H9 (cell line): ENCODE results near the gene EPYC. TPM values are rescaled to one million over a fixed set of nuclear protein-coding genes. Genes with fewer than 3 reads are reported as not detected.
"Not testable (repeated sequence)": the region's sequence is repeated elsewhere in the genome, so short reads cannot be mapped to it uniquely, and the experiment has no call there.

ENCODE experiments used
- DNase-seq: peaks from one replicate; pipeline ENCODE4 v3.0.0-alpha.2; 2017
- H2AFZ ChIP-seq: one replicate; pipeline ENCODE4 v1.6.1; 2013; ENCODE audit warnings: mild to moderate bottlenecking, low read length, control low read depth, moderate library complexity
- H2AK5ac ChIP-seq: 2 replicates; pipeline ENCODE4 v1.6.1; 2013; ENCODE audit warnings: low read length, control low read depth, mixed read lengths; ENCODE audit not compliant: insufficient read length
- H2BK120ac ChIP-seq: one replicate; pipeline ENCODE4 v1.6.1; 2013; ENCODE audit warnings: low read depth, mild to moderate bottlenecking, low read length, control low read depth, inconsistent platforms; ENCODE audit not compliant: poor library complexity, severe bottlenecking
- H2BK12ac ChIP-seq: 2 replicates; pipeline ENCODE4 v1.6.1; 2013; ENCODE audit warnings: low read length, control low read depth, mixed read lengths, low read depth; ENCODE audit not compliant: insufficient read length
- H2BK15ac ChIP-seq: 2 replicates; pipeline ENCODE4 v1.6.1; 2013; ENCODE audit warnings: low read depth, low read length, control low read depth
- H2BK20ac ChIP-seq: one replicate; pipeline ENCODE4 v1.6.1; 2013; ENCODE audit warnings: low read depth, mild to moderate bottlenecking, low read length, control low read depth, inconsistent platforms; ENCODE audit not compliant: poor library complexity, severe bottlenecking
- H2BK5ac ChIP-seq: 2 replicates; pipeline ENCODE4 v1.6.1; 2013; ENCODE audit warnings: low read length, control low read depth, mixed read lengths; ENCODE audit not compliant: insufficient read length
- H3K14ac ChIP-seq: 2 replicates; pipeline ENCODE4 v1.6.1; 2013; ENCODE audit warnings: low read length, control low read depth; ENCODE audit not compliant: insufficient read depth
- H3K18ac ChIP-seq: 2 replicates; pipeline ENCODE4 v1.6.1; 2013; ENCODE audit warnings: low read depth, mild to moderate bottlenecking, mixed read lengths, low read length, control low read depth; ENCODE audit not compliant: insufficient read length
- H3K23ac ChIP-seq: 2 replicates; pipeline ENCODE4 v1.6.1; 2013; ENCODE audit warnings: low read length, control low read depth, mixed read lengths, low read depth; ENCODE audit not compliant: insufficient read length
- H3K23me2 ChIP-seq: 2 replicates; pipeline ENCODE4 v1.6.1; 2013; ENCODE audit warnings: low read depth, mild to moderate bottlenecking, mixed read lengths, low read length, control low read depth; ENCODE audit not compliant: insufficient read length, poor library complexity, severe bottlenecking
- H3K27ac ChIP-seq: 2 replicates; pipeline ENCODE4 v1.5.1; 2013; ENCODE audit warnings: low read length, control low read depth, mixed read lengths, low read depth; ENCODE audit not compliant: insufficient read length
- H3K27me3 ChIP-seq: 2 replicates; pipeline ENCODE4 v1.6.1; 2013; ENCODE audit warnings: low read length, control low read depth, inconsistent platforms; ENCODE audit not compliant: insufficient read depth
- H3K4ac ChIP-seq: 2 replicates; pipeline ENCODE4 v1.6.1; 2013; ENCODE audit warnings: low read depth, mild to moderate bottlenecking, control low read depth, inconsistent platforms, low read length, moderate library complexity
- H3K4me1 ChIP-seq: 2 replicates; pipeline ENCODE4 v1.6.1; 2013; ENCODE audit warnings: low read length, control low read depth, inconsistent platforms; ENCODE audit not compliant: insufficient read depth
- H3K4me2 ChIP-seq: 2 replicates; pipeline ENCODE4 v1.6.1; 2013; ENCODE audit warnings: low read length, control low read depth, mixed read lengths; ENCODE audit not compliant: insufficient read length, insufficient read depth
- H3K56ac ChIP-seq: 2 replicates; pipeline ENCODE4 v1.6.1; 2013; ENCODE audit warnings: low read depth, mild to moderate bottlenecking, mixed read lengths, low read length, control low read depth; ENCODE audit not compliant: insufficient read length
- H3K79me1 ChIP-seq: 2 replicates; pipeline ENCODE4 v1.6.1; 2013; ENCODE audit warnings: low read depth, mild to moderate bottlenecking, moderate library complexity, low read length, control low read depth, inconsistent platforms; ENCODE audit not compliant: insufficient read depth, poor library complexity, severe bottlenecking
- H3K79me2 ChIP-seq: 2 replicates; pipeline ENCODE4 v1.6.1; 2013; ENCODE audit warnings: low read length, control low read depth, inconsistent platforms; ENCODE audit not compliant: insufficient read depth
- H3K9ac ChIP-seq: 2 replicates; pipeline ENCODE4 v1.6.1; 2013; ENCODE audit warnings: low read length, control low read depth, mixed read lengths; ENCODE audit not compliant: insufficient read length; ENCODE audit errors: extremely low read depth
- H3K9me3 ChIP-seq: one replicate; pipeline ENCODE4 v1.6.1; 2013; ENCODE audit warnings: low read depth, low read length, inconsistent platforms; ENCODE audit not compliant: control insufficient read depth
- H3T11ph ChIP-seq: one replicate; pipeline ENCODE4 v1.6.1; 2013; ENCODE audit warnings: mild to moderate bottlenecking, low read length, control low read depth, inconsistent platforms
- H4K20me1 ChIP-seq: one replicate; pipeline ENCODE4 v1.6.1; 2013; ENCODE audit not compliant: control insufficient read depth, insufficient read length, insufficient read depth
- H4K5ac ChIP-seq: 2 replicates; pipeline ENCODE4 v1.6.1; 2013; ENCODE audit warnings: low read depth, mild to moderate bottlenecking, mixed read lengths, low read length, control low read depth; ENCODE audit not compliant: insufficient read length
- H4K8ac ChIP-seq: replicated peaks from 2 replicates; pipeline ENCODE4 v1.6.1; 2013; ENCODE audit warnings: low read length, control low read depth, mixed read lengths, low read depth; ENCODE audit not compliant: insufficient read length
- H4K91ac ChIP-seq: 2 replicates; pipeline ENCODE4 v1.6.1; 2013; ENCODE audit warnings: low read depth, mild to moderate bottlenecking, moderate library complexity, mixed read lengths, low read length, control low read depth; ENCODE audit not compliant: insufficient read length
- H3K27ac Mint-ChIP-seq, 3 experiments: 2 replicates in 2 of 3; 3 replicates in 1 of 3; pipeline ENCODE4 v1.8.0; 2020 to 2021; ENCODE audit warnings: mixed read lengths in 3 of 3, mild to moderate bottlenecking in 1 of 3, moderate library complexity in 1 of 3
- H3K27me3 Mint-ChIP-seq: 2 replicates; pipeline ENCODE4 v1.8.0; 2021; ENCODE audit warnings: low read depth, mild to moderate bottlenecking, moderate library complexity, mixed read lengths
- H3K36me3 Mint-ChIP-seq, 3 experiments: 2 replicates in 2 of 3; 3 replicates in 1 of 3; pipeline ENCODE4 v1.8.0; 2020 to 2021; ENCODE audit warnings: low read depth in 3 of 3, mixed read lengths in 3 of 3; ENCODE audit not compliant: insufficient read depth in 1 of 3
- H3K4me1 Mint-ChIP-seq, 2 experiments: 2 replicates each; pipeline ENCODE4 v1.8.0; 2020; ENCODE audit warnings: mixed read lengths in 2 of 2
- H3K4me3 Mint-ChIP-seq, 2 experiments: 2 replicates in 1 of 2; 3 replicates in 1 of 2; pipeline ENCODE4 v1.8.0; 2020 to 2021; ENCODE audit warnings: mild to moderate bottlenecking in 2 of 2, mixed read lengths in 2 of 2, moderate library complexity in 1 of 2
- H3K9me3 Mint-ChIP-seq, 2 experiments: 2 replicates in 1 of 2; 3 replicates in 1 of 2; pipeline ENCODE4 v1.8.0; 2020; ENCODE audit warnings: mild to moderate bottlenecking in 2 of 2, mixed read lengths in 2 of 2, moderate library complexity in 1 of 2
- WGBS: extraction: QIAGEN DNeasy Blood & Tissue Kit; methylation state at CpG from one replicate; pipeline ENCODE4 v1.1.7; 2013; ENCODE audit warnings: missing lambda C conversion rate, low lambda C conversion rate, mixed read lengths; ENCODE audit not compliant: insufficient read length; ENCODE audit errors: extremely low coverage; 5-methylcytosine and 5-hydroxymethylcytosine counted together
- total RNA-seq: library from RNA; stranded (reverse); gene quantifications from 2 replicates; pipeline ENCODE4 v1.2.1, GENCODE V29; 2021
- TF ChIP-seq, protein P1 (sequence below): fragments of 200-600 bp; sonication (generic); conservative IDR thresholded peaks from 3 replicates; pipeline ENCODE4 v1.8.0; 2021; ENCODE audit warnings: antibody characterized with exemption, mild to moderate bottlenecking

EPYC gene
- total RNA-seq, 1 experiment from 2014 or later, result not detected

DNA sequence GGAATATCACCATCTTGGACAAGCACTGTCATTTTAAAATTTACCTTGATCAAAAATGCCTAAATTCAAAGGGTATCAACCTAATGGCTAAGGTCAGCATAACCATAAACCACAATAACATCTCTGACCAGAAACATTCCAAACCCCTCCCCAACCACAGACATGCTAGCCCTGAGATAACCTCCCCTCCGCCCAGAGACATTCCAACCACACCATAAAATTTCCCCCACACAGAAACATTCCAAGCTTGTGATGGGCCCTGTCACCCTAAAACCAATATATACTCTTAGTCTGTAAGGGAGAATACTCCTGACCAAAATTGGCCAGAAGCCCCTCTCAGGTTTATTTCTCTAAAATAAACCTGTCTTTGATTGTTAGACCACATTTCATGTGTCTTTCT, 17.7 kb downstream of the EPYC start:
- Histone ChIP-seq H3K14ac (no peak overlapping the region), H2BK120ac (no peak overlapping the region), H3K27ac (no peak overlapping the region), H2BK12ac (no peak overlapping the region), H3K23ac (no peak overlapping the region), H2BK15ac (no peak overlapping the region), H3K79me1 (no peaks in the 10 kb centered on the region), H4K5ac (no peak overlapping the region), H2AK5ac (no peak overlapping the region), H3K4me2 (no peak overlapping the region), H3K4me1 (no peaks in the 10 kb centered on the region; the same call in 1 of the 2 replicates), H3K4ac (no peak overlapping the region), H3K9me3 (no peaks in the 10 kb centered on the region), H3T11ph (no peak overlapping the region), H2BK5ac (no peak overlapping the region), H3K27me3 (peaks cover 27% of the 10 kb centered on the region), H3K23me2 (no peaks in the 10 kb centered on the region), H4K8ac (no peak overlapping the region), H2BK20ac (no peak overlapping the region), H4K20me1 (no peaks in the 10 kb centered on the region), H3K56ac (no peak overlapping the region), H2AFZ (no peak overlapping the region), H3K9ac (no peak overlapping the region), H3K79me2 (no peaks in the 10 kb centered on the region), H3K18ac (no peak overlapping the region), H4K91ac (no peak overlapping the region)
- TF ChIP-seq, protein P1, sequence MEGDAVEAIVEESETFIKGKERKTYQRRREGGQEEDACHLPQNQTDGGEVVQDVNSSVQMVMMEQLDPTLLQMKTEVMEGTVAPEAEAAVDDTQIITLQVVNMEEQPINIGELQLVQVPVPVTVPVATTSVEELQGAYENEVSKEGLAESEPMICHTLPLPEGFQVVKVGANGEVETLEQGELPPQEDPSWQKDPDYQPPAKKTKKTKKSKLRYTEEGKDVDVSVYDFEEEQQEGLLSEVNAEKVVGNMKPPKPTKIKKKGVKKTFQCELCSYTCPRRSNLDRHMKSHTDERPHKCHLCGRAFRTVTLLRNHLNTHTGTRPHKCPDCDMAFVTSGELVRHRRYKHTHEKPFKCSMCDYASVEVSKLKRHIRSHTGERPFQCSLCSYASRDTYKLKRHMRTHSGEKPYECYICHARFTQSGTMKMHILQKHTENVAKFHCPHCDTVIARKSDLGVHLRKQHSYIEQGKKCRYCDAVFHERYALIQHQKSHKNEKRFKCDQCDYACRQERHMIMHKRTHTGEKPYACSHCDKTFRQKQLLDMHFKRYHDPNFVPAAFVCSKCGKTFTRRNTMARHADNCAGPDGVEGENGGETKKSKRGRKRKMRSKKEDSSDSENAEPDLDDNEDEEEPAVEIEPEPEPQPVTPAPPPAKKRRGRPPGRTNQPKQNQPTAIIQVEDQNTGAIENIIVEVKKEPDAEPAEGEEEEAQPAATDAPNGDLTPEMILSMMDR, result no peak
- peaks cover 8 to 34% (median 8%) of the 10 kb centered on the region in 3 experiments for H3K36me3 Mint-ChIP-seq
- H3K4me3 Mint-ChIP-seq, result no peak overlapping the region
- DNase-seq, result no peak
- peaks cover 80% of the 10 kb centered on the region for H3K27me3 Mint-ChIP-seq
- H3K4me1 Mint-ChIP-seq, result peaks cover 22 to 31% of the 10 kb centered on the region in 2 experiments
- H3K27ac Mint-ChIP-seq, result no peak overlapping the region
- no CpG with 5 or more reads among the region's 1 CpG for WGBS
- peaks cover 24 to 30% of the 10 kb centered on the region in 2 experiments for H3K9me3 Mint-ChIP-seq

DNA sequence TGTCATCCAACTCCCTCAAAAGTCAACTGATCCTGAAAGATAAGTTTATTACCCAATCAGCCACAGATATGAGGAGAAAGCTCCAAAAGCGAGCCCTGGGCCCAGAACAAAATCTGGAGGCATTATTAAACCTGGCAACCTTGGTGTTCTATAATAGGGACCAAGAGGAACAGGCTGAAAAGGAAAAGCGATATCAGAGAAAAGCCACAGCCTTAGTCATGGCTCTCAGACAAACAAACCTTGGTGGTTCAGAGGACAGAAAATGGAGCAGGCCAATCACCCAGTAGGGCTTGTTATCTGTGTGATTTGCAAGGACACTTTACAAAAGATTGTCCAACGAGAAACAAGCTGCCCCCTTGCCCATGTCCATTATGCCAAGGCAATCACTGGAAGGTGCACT, 19.4 kb downstream of the EPYC start:
- H2BK20ac ChIP-seq, H3K4me1 ChIP-seq, H3K56ac ChIP-seq, H3K4me2 ChIP-seq, H4K5ac ChIP-seq, H2BK120ac ChIP-seq, H2BK15ac ChIP-seq, H3K27ac ChIP-seq, H2AFZ ChIP-seq, H4K20me1 ChIP-seq, DNase-seq, H2AK5ac ChIP-seq, H3K9ac ChIP-seq, H3K79me2 ChIP-seq, H3K27ac Mint-ChIP-seq, H3T11ph ChIP-seq, H3K79me1 ChIP-seq, H4K8ac ChIP-seq, H3K18ac ChIP-seq, H3K14ac ChIP-seq, H2BK5ac ChIP-seq, H3K23me2 ChIP-seq, H3K4ac ChIP-seq, H3K23ac ChIP-seq, H4K91ac ChIP-seq, H3K9me3 ChIP-seq, H3K4me3 Mint-ChIP-seq, H2BK12ac ChIP-seq: not testable (repeated sequence)
- H3K27me3 ChIP-seq, result peaks cover 34% of the 10 kb centered on the region
- no CpG with 5 or more reads among the region's 3 CpGs for WGBS
- H3K36me3 Mint-ChIP-seq, result peaks cover 0 to 17% (median 3%) of the 10 kb centered on the region in 3 experiments; a peak in 4 of 7 replicates
- peaks cover 22 to 30% of the 10 kb centered on the region in 2 experiments for H3K4me1 Mint-ChIP-seq
- H3K9me3 Mint-ChIP-seq, result peaks cover 15 to 19% of the 10 kb centered on the region in 2 experiments
- H3K27me3 Mint-ChIP-seq, result peaks cover 90% of the 10 kb centered on the region
